Lower leg skin (tissue), 3 donors: ENCODE results near the gene PRR29.

ENCODE experiments used
- CTCF ChIP-seq, 3 donors: fragments of 450-650 bp; IDR thresholded peaks; one replicate each; pipeline ENCODE4 v1.5.1; 2016; ENCODE audit warnings: antibody characterized with exemption in 3 of 3, mild to moderate bottlenecking in 3 of 3, moderate library complexity in 2 of 3
- POLR2A ChIP-seq, 2 donors: fragments of 450-650 bp; IDR thresholded peaks; one replicate each; pipeline ENCODE4 v1.6.1; 2016 to 2017; ENCODE audit warnings: antibody characterized with exemption in 2 of 2, mild to moderate bottlenecking in 1 of 2, moderate library complexity in 1 of 2

GRCh38 chr17:63987221-63988126 is 10.7 kb upstream of the PRR29 start:
- TF ChIP-seq CTCF (IDR thresholded peaks at IDR 0.05) (no peak), POLR2A (IDR thresholded peaks at IDR 0.05) (no peak)
